ENCODE measurements around the gene DRC7.
A peak's percentile ranks its signal among the peaks of the same experiment; 100 is the strongest.

GRCh38 chr16:57757326-57757786 is 62.8 kb downstream of the DRC7 start:
- peak; percentile 89 to 96 (median 93) for TF ChIP-seq CTCF (IDR thresholded peaks at IDR 0.05)
- TF ChIP-seq POLR2A (IDR thresholded peaks at IDR 0.05) = no peak

Data from thyroid gland (tissue), 4 donors.